HG03442 (cell line): ENCODE results near the gene PPP6R2.

Experiments
- ATAC-seq: cut with Tn5 transposase; IDR thresholded peaks from one replicate; pipeline ENCODE4 v1.9.1; 2021; ENCODE audit warnings: mild to moderate bottlenecking, moderate library complexity; ENCODE audit not compliant: unreplicated experiment

PPP6R2 gene

GRCh38 chr22:50305923-50306566 lies 37.1 kb upstream of the PPP6R2 start:
- ATAC-seq, result no peak

- ATAC-seq, result no peak
These were observed 36.1 kb upstream of the PPP6R2 start, which contains the start of gene PLXNB2 for GRCh38 chr22:50306753-50307749. PLXNB2 (minus strand) TSS chr22:50307646; CDS start chr22:50290584, 17,062 bp downstream.

GRCh38 chr22:50307890-50308596 lies 35.1 kb upstream of the PPP6R2 start:
- ATAC-seq, result no peak

- no peak for ATAC-seq
These were observed 34.6 kb upstream of the PPP6R2 start for GRCh38 chr22:50308597-50308935.

GRCh38 chr22:50308986-50309600 lies 34.0 kb upstream of the PPP6R2 start:
- no peak for ATAC-seq

- no peak for ATAC-seq
These were observed 33.5 kb upstream of the PPP6R2 start for GRCh38 chr22:50309601-50309991.

- ATAC-seq, result no peak
These were observed 33.0 kb upstream of the PPP6R2 start for GRCh38 chr22:50310031-50310722.

GRCh38 chr22:50310949-50311444 lies 32.1 kb upstream of the PPP6R2 start:
- ATAC-seq, result no peak

- ATAC-seq, result no peak
These were observed 31.3 kb upstream of the PPP6R2 start for GRCh38 chr22:50311606-50312351.

GRCh38 chr22:50312371-50312770 lies 30.8 kb upstream of the PPP6R2 start:
- no peak for ATAC-seq

GRCh38 chr22:50313021-50313420 lies 30.1 kb upstream of the PPP6R2 start:
- no peak for ATAC-seq

GRCh38 chr22:50313600-50313999 lies 29.5 kb upstream of the PPP6R2 start:
- ATAC-seq, result no peak

- no peak for ATAC-seq
These were observed 29.1 kb upstream of the PPP6R2 start for GRCh38 chr22:50314081-50314454.

GRCh38 chr22:50314455-50315288 lies 28.5 kb upstream of the PPP6R2 start:
- peak; percentile 71 for ATAC-seq

- ATAC-seq, result no peak
These were observed 27.6 kb upstream of the PPP6R2 start for GRCh38 chr22:50315289-50316113.

- no peak for ATAC-seq
These were observed 26.7 kb upstream of the PPP6R2 start for GRCh38 chr22:50316114-50317065.

- ATAC-seq, result no peak
These were observed 25.9 kb upstream of the PPP6R2 start for GRCh38 chr22:50317178-50317577.
